Gastroesophageal sphincter (tissue), 4 donors: ENCODE data around the gene SPATA25. TPM values are rescaled to one million over a fixed set of nuclear protein-coding genes. Genes with fewer than 3 reads are reported as not detected.

ENCODE experiments used
- ATAC-seq: fragments of 150-250 bp; one replicate; pipeline ENCODE4 v1.9.1; 2016; ENCODE audit warnings: mild to moderate bottlenecking, moderate library complexity
- H3K27ac ChIP-seq, 4 donors: fragments of 200-600 bp; sonication (generic) in 3 of 4; 1 replicate in 3 of 4; 2 replicates in 1 of 4; pipeline ENCODE4 v1.5.1; 2016 to 2019
- H3K27me3 ChIP-seq: fragments of 200-600 bp; sonication (generic); one replicate; pipeline ENCODE4 v1.5.1; 2019
- H3K36me3 ChIP-seq, 2 donors: fragments of 200-600 bp; sonication (generic); one replicate each; pipeline ENCODE4 v1.5.1; 2019; ENCODE audit warnings: control low read depth in 1 of 2
- H3K4me1 ChIP-seq, 3 donors: fragments of 200-600 bp; sonication (generic); 1 replicate in 2 of 3; 2 replicates in 1 of 3; pipeline ENCODE4 v1.5.1; 2016 to 2019; ENCODE audit warnings: control low read depth in 2 of 3
- H3K4me3 ChIP-seq, 2 donors: fragments of 200-600 bp; sonication (generic); one replicate each; pipeline ENCODE4 v1.5.1; 2019; ENCODE audit warnings: mild to moderate bottlenecking in 1 of 2, moderate library complexity in 1 of 2
- H3K9me3 ChIP-seq, 3 donors: fragments of 200-600 bp; sonication (generic); one replicate each; pipeline ENCODE4 v1.5.1; 2017 to 2019; ENCODE audit warnings: control low read depth in 2 of 3
- EP300 ChIP-seq: sonication (generic); formaldehyde crosslinking; IDR thresholded peaks from one replicate; pipeline ENCODE4 v1.6.1; 2017; ENCODE audit warnings: antibody characterized with exemption, mild to moderate bottlenecking
- POLR2A ChIP-seq, 2 donors: fragments of 450-650 bp; IDR thresholded peaks; one replicate each; pipeline ENCODE4 v1.6.1; 2017; ENCODE audit warnings: antibody characterized with exemption in 2 of 2, mild to moderate bottlenecking in 2 of 2, moderate library complexity in 1 of 2
- POLR2AphosphoS5 ChIP-seq: sonication (generic); formaldehyde crosslinking; IDR thresholded peaks from one replicate; pipeline ENCODE4 v1.6.1; 2017; ENCODE audit warnings: antibody characterized with exemption
- WGBS, 2 donors: methylation state at CpG; one replicate each; pipeline ENCODE4 v1.1.5; 2018; ENCODE audit warnings: low coverage in 1 of 2; 5-methylcytosine and 5-hydroxymethylcytosine counted together
- total RNA-seq, 4 donors: library from RNA; depleted of rRNA; stranded (reverse); fragments of >200 nt; gene quantifications; one replicate each; pipeline ENCODE4 v1.1.0, GENCODE V29; 2016
- TF ChIP-seq, protein P1 (sequence below), 4 experiments: fragments of 200-600 bp in 2 of 4; fragments of 450-650 bp in 2 of 4; sonication (generic) in 1 of 4; IDR thresholded peaks; one replicate each; pipeline ENCODE4 v1.5.1; 2017 to 2019; ENCODE audit warnings: antibody characterized with exemption in 4 of 4, mild to moderate bottlenecking in 2 of 4, moderate library complexity in 2 of 4

Gene SPATA25
- total RNA-seq, 4 donors from 2014 or later = 4.2 to 7.9 (median 5.1) TPM; not detected in 1

DNA sequence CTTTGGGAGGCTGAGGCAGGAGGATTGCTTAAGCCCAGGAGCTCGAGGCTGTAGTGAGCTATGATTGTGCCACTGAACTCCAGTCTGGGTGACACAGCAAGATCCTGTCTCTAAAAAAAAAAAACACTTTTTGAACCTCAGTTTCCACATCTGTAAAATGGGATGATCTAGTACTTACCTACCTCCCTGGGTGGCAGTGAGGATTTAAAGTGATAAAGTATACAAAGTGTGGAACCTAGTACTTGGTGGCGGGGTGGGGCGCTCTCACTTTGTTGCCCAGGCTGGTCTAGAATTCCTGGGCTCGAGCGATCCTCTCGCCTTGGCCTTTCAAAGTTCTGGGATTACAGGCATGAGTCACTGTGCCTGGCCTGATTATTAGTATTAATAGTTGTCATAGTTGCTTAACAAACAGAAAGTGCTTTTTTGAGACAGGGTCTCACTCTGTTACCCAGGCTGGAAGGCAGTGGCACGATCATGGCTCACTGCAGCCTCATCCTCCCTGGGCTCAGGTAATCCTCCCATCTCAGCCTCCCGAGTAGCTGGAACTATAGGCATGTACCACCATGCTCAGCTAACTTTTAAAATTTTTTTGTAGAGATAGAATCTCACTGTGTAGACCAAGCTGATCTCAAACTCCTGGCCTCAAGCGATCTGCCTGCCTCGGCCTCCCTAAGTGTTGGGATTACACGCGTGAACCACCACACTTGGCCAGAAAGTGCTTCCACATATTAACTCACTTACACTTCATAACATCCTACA is 31.5 kb upstream of the SPATA25 start:
- no peaks in the 10 kb centered on the region for H3K9me3 ChIP-seq
- no peak overlapping the region for H3K4me3 ChIP-seq
- H3K27me3 ChIP-seq = peaks cover 3% of the 10 kb centered on the region
- WGBS, 2 donors = 91 to 100% methylated on average over 2 to 11 of the region's 12 CpGs
- peaks cover 0 to 40% (median 24%) of the 10 kb centered on the region in 3 donors for H3K4me1 ChIP-seq
- TF ChIP-seq POLR2AphosphoS5 = peak; percentile 14
- TF ChIP-seq, protein P1, sequence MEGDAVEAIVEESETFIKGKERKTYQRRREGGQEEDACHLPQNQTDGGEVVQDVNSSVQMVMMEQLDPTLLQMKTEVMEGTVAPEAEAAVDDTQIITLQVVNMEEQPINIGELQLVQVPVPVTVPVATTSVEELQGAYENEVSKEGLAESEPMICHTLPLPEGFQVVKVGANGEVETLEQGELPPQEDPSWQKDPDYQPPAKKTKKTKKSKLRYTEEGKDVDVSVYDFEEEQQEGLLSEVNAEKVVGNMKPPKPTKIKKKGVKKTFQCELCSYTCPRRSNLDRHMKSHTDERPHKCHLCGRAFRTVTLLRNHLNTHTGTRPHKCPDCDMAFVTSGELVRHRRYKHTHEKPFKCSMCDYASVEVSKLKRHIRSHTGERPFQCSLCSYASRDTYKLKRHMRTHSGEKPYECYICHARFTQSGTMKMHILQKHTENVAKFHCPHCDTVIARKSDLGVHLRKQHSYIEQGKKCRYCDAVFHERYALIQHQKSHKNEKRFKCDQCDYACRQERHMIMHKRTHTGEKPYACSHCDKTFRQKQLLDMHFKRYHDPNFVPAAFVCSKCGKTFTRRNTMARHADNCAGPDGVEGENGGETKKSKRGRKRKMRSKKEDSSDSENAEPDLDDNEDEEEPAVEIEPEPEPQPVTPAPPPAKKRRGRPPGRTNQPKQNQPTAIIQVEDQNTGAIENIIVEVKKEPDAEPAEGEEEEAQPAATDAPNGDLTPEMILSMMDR (IDR thresholded peaks at IDR 0.05) = no peak
- TF ChIP-seq POLR2A (IDR thresholded peaks at IDR 0.05) = no peak
- TF ChIP-seq EP300 = no peak
- peak overlapping the region in 3 of 4 donors; percentile 66 to 77 (median 70) for H3K27ac ChIP-seq
- H3K36me3 ChIP-seq = no peaks in the 10 kb centered on the region
- ATAC-seq = peak; percentile 26

DNA sequence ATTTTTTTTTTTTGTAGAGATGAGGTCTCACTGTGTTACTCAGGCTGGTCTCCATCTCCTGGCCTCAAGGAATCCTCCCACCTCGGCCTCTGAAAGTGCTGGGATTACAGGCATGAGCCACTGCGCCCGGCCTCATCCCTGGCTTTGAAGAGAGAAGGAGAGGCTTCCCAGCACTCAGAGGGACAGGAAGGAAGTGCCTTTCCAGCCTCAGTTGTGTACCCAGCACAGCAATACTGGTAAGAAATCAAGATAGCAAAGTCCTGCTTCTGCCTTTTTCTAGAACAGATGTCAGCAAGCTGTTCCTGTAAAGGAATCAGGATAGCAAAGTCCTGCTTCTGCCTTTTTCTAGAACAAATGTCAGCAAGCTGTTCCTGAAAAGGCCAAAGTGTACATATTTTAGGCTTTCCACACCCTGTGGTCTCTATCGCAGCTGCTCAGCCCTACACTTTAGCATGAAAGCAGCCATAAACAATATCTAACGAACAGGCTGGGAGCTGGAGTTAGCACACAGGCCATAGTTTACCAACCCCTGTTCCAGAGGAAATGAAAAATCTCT is 30.8 kb upstream of the SPATA25 start:
- H3K4me3 ChIP-seq = no peak overlapping the region
- no peak for TF ChIP-seq POLR2A (IDR thresholded peaks at IDR 0.05)
- TF ChIP-seq, protein P1 (IDR thresholded peaks at IDR 0.05) = no peak
- no peak for TF ChIP-seq EP300
- no peak for TF ChIP-seq POLR2AphosphoS5
- peak overlapping the region in 3 of 4 donors; percentile 66 to 77 (median 70) for H3K27ac ChIP-seq
- peaks cover 0 to 34% (median 23%) of the 10 kb centered on the region in 3 donors for H3K4me1 ChIP-seq
- H3K9me3 ChIP-seq = no peaks in the 10 kb centered on the region
- 36 to 40% methylated on average over 2 of the region's 5 CpGs for WGBS, 2 donors
- H3K36me3 ChIP-seq = no peaks in the 10 kb centered on the region
- peak; percentile 58 for ATAC-seq
- H3K27me3 ChIP-seq = peaks cover 10% of the 10 kb centered on the region

DNA sequence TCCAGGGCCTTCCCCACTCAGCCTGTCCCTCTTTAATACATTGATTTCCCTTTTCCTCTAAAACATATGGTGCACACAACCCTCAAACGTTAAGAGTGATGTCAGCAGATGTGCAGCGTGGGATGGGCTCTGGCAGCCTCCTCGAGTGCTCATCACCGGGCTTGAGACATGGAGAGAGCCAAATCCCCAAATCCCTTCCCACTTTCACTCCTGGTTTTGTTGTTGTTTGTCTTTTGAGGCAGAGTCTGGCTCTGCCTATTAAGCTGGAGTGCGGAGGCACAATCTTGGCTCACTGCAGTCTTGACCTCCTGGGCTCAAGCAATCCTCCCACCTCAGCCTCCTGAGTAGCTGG is 30.3 kb upstream of the SPATA25 start:
- peak; percentile 40 for ATAC-seq
- Histone ChIP-seq H3K4me3 (no peak overlapping the region), H3K36me3 (no peaks in the 10 kb centered on the region), H3K9me3 (no peaks in the 10 kb centered on the region), H3K4me1 (peaks cover 0 to 37% (median 23%) of the 10 kb centered on the region in 3 donors), H3K27me3 (peaks cover 15% of the 10 kb centered on the region), H3K27ac (peak overlapping the region in 3 of 4 donors; percentile 66 to 77 (median 70))
- TF ChIP-seq POLR2AphosphoS5 (no peak), EP300 (no peak), POLR2A (IDR thresholded peaks at IDR 0.05) (no peak)
- TF ChIP-seq, protein P1 (IDR thresholded peaks at IDR 0.05) = no peak
- WGBS, 2 donors = 46 to 49% methylated on average over 2 to 4 of the region's 5 CpGs

DNA sequence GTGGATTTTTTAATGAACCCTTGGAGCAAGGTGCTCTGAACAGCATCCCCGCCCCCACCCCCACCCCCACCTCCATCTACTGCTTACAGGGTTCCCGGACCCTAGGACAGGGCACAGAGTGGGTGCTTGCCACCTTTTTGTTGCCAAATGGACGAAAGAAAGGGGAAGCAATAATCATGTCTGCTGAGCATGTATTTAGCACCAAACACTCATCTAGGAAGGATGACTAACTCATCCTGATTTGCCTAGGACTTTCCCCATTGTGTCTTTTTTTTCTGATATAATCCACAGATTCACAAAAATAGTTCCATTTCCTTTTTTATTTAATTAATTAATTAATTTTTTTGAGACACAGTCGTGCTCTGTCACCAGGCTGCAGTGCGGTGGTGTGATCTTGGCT is 25.7 kb upstream of the SPATA25 start:
- H3K9me3 ChIP-seq = no peaks in the 10 kb centered on the region
- no peak overlapping the region for H3K4me3 ChIP-seq
- H3K27me3 ChIP-seq = peaks cover 23% of the 10 kb centered on the region
- no peaks in the 10 kb centered on the region for H3K36me3 ChIP-seq
- ATAC-seq = no peak
- WGBS, 2 donors = 69 to 80% methylated on average over 1 to 3 of the region's 5 CpGs
- peak overlapping the region in 2 of 4 donors; percentile 82 to 89 for H3K27ac ChIP-seq
- no peak for TF ChIP-seq EP300
- TF ChIP-seq POLR2AphosphoS5 = no peak
- TF ChIP-seq, protein P1 (IDR thresholded peaks at IDR 0.05) = no peak
- no peak for TF ChIP-seq POLR2A (IDR thresholded peaks at IDR 0.05)
- peaks cover 0 to 31% (median 9%) of the 10 kb centered on the region in 3 donors for H3K4me1 ChIP-seq

DNA sequence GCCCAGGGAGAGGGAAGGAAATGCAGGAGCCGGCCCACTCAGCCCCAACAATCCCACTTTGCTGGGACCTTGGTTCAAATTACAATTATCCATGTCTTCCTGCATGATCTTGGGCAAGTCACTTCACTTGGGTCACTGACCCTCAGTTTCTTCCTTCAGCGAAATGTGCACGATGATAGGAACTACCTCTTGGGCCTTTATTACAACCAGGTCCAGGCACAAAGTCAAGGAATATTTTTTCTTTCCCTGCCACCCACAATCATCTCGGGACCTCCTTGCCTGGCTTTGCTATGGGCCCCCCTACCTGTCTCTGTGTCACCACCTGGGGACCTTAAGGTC is 24.9 kb upstream of the SPATA25 start:
- Histone ChIP-seq H3K27me3 (peaks cover 23% of the 10 kb centered on the region), H3K27ac (peak overlapping the region in 3 of 4 donors; percentile 82 to 89 (median 88))
- 12% methylated on average over 3 of the region's 4 CpGs; no CpG with 5 or more reads in 1 of the 2 donors for WGBS, 2 donors

More for the DNA sequence above, 24.9 kb upstream of the SPATA25 start:
- ATAC-seq = no peak
- no peak for TF ChIP-seq POLR2A (IDR thresholded peaks at IDR 0.05)
- TF ChIP-seq, protein P1 (IDR thresholded peaks at IDR 0.05) = no peak
- TF ChIP-seq POLR2AphosphoS5 = no peak
- TF ChIP-seq EP300 = no peak
- peaks cover 0 to 5% of the 10 kb centered on the region in 2 donors for H3K36me3 ChIP-seq
- H3K4me1 ChIP-seq = peaks cover 0 to 23% (median 5%) of the 10 kb centered on the region in 3 donors
- peak overlapping the region; percentile 34 to 60 for H3K4me3 ChIP-seq
- H3K9me3 ChIP-seq = no peaks in the 10 kb centered on the region
